Ureter (tissue), 1 donor: ENCODE results near the gene THSD4. TPM values are rescaled to one million over a fixed set of nuclear protein-coding genes. Genes with fewer than 3 reads are reported as not detected.

Experiments
- DNase-seq: peaks from one replicate; pipeline ENCODE4 v3.0.0-alpha.2; 2020; ENCODE audit warnings: low spot score
- total RNA-seq: library from RNA; stranded (reverse); gene quantifications from one replicate; pipeline ENCODE4 v1.2.4, GENCODE V29; 2023
- donor health status: DM: yes; HTN: yes; CAD: no.

THSD4 gene
- total RNA-seq, 1 donor from 2014 or later: 57.9 TPM

DNA sequence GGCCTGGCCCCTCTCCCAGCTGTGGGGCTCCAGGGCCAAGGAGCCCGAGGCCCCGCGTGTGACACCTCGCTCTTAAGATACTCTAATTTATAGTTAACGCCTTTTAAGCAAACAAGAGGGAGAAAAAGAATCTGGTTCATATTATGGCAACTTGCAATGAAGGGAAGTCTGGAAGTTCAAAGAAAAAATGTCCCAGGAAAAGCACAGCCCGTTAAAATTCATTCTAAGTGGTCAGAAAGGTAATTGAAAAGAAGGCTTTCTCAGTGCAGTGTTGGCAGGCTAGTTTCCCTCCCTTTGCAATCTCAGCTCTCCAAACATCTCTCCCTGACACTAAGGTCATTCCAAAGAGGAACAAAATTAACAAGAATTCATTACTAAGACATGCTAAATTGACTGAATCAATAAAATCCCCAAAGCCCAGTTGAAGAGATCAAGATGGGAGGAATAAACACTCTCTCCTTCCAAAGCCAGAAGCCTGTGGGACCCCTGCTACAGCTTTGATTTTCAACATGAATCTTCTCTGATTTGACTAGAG lies 339.3 kb downstream of the THSD4 start:
- no peak for DNase-seq

DNA sequence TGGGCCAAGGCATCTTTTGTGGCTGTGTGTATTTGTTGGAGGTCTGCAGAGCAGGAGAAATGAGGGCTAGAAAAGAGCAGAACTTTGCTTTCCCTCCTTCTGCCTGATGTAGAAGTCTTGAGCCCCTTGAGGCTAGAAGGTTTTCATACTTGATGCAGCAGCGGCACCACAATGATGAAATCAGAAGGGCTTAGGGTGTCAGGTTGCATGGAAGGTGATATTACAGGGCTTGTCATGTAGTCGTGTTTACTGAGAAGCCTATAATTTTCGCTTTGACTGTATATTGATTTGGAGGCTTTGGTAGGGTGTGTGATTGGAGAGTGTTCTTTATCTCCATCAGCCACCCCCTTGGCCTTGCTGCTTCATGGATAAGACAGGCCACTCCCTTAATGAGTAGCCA lies 339.8 kb downstream of the THSD4 start:
- DNase-seq: no peak

DNA sequence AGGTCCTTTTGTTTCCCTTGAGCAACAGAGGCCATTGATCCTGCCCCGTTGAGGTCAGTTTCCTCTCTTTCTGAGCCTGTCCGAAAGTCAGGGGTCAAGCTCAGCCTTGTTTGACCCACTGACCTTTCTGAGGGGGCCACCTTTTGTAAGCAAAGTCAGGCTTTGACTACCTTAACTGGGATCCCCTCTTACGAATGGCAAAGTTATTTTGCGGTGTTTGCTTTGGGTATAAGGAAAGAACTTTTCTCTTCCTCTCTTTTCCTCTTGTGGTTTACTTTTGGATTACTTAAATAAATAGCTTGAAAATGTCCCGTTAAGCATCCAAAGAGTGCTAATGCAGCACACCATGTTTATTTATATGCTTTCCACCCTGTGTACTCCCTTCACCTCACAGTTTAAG lies 340.6 kb downstream of the THSD4 start:
- DNase-seq: no peak

DNA sequence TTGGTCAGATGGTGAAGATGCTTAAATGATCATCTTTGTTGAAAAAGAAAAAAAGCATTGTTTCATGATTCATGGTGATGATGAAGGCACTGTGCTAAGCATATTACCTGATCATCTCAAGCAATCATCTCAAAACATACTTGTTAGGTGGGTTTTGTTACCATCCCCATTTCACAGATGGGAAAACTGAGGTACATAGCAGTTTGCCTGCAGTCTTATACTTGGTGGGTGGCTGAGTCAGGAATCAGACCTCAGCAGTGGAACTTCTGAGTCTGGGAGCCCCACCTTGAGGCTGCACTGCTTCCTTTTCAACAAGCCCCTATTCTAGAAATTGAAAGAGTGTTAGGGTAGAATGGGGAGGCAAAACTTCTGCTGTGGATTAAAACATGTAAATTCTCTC lies 341.1 kb downstream of the THSD4 start:
- no peak for DNase-seq

DNA sequence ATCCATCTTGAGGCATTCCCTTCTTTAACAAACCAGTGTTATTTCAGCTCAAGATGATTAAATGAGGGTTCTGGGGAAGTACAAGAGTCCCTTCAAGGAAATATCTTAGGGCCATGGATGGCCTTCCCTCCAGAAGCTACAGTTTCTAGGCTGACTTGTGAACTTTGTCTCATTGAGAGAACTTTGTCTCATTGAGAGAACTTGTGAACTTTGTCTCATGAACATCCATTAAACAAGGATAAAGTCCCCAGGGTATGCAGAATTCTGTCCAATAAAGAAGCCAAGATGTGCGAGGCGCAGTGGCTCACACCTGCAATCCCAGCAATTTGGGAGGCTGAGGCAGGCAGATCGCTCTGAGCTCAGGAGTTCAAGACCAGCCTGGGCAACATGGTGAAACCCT lies 341.5 kb downstream of the THSD4 start:
- no peak for DNase-seq

DNA sequence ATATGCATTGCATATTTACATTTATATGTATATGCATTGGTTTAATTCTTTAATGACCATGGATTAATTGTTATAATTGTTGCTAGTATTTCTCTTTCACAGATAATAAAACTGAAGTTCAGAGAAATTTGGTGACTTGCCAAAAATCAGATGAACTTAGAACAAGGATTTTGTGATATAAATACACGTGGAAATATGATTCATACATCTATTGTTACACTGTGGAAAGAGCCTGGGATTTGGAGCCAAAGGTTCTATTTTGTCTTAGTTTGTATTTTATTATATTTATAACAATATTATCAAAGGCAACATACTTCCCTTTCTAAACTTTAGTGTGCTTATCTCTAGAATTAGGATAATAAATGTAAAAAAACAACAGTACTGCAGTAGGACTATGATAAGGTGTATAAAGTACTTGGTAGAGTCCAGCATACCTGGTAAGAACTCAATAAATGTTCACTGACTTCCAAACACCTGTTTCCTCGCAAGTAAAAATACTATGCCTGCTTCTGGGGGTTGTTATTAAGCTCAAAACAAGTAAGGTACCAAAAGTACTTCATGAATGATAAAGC lies 342.9 kb downstream of the THSD4 start:
- DNase-seq: no peak

DNA sequence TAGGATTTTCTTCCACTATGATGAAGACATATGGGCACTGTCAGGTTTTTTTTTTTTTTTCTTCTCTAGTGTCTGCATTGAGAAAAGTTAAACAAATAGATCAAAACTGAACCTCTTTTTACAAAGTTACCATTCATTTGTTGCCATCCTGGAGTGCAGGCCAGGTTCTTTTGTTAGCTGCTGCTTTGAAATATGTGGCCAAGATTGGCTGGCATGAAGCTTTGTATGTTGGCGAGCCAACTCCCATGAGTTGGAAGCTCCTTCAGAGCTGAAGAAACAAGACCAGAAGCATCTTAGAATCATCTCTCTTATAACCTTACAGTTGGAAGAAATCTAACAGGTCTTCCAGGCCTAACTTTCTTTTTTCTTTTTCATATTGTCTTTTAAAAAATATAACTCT lies 346.5 kb downstream of the THSD4 start:
- DNase-seq: no peak

DNA sequence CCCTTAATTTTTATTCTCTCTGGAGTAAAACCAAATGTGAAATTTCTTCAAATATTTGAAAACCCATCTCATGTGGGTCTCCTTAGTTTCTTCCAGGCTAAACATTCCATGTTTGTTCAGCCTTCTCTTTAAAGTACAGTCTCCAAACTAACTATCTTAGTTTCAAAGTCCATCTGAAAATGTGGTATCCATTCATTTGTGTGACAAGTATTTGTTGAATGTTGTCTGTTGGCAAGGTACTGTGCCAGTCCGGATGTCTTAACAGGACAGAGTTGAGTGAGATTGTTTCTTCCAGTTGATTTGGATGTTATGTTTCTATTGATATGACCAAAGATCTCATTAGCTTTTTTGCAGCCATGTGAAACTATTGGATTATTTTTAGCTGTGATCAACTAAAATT lies 347.4 kb downstream of the THSD4 start:
- DNase-seq: no peak

DNA sequence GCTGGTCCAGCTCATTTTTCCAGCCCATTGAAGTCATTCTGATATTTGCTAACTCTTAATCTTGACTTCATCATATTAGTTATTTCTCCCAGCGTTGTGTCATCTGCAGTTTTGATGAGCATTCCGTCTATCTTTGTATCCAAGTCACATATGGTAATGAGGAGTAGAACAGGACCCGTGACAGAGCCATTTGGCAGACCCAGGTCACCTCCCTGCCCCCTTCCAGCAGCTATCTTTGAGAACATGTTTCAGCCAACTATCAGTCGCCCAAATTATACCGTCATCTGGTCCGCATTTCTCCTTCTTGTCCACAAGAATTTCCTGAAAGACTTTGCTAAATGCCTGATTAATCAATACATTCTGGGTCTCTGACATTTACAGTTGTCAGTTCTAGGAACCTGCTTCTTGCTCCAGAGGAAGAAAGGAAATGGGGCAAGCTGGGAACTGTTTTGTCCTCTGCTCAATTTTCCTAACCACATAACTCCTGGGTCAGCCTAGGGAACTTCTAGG lies 347.9 kb downstream of the THSD4 start:
- no peak for DNase-seq

DNA sequence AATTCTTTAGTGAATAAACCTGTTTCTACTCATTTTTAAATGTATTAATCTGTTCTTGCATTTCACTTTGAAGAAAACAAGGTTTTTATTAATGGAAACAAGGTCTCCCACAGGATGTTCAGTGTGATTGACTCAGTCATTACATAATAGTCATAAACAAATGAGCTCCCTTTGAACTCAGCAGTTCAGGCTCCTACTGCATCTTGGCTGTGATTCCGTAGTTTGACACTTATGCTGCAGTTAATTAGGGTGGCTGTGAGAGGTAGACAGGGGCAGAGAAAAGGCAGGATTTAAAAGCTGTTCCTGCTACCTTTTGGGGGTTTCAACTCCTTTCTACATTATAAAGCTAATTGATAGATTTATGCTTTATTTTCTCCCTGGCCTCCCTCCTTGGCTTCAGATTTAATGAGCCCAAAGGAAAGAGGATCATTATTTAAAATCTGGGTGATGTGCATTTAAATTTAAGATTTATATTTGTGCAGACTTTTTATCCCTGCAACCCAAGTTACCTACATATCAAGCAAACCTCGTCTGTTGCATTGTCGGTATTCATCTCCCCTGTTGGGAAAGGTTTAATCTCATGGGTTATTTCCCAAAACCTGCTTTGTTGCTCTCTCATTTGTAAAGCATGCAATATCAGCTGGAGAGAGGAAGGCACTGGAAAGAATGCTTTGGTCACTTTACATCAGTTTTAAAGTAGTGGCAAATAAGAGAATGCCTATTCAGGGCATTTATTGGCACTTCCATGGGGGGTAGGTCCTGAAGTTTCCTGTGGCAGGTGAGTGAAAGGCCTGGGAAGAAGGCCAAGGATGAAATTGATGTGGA lies 350.1 kb downstream of the THSD4 start:
- no peak for DNase-seq

DNA sequence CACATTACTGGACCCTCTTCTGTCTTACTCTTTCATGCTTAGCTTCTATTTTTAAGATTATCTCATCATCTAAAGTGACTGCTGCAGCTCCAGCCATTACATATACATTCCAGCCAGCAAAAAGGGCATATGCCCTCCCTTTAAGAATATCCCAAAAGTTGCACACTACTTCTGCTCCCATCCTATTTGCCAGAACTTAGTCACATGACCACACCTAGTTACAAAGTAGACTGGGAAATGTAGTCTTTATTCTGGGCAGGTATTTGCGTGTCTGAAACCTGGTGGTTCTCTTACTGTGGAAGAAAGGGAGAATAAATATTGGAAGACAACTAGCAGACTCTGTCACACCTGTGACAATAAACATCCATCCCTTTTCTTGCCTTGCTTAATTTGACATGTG lies 353.4 kb downstream of the THSD4 start:
- DNase-seq: no peak

DNA sequence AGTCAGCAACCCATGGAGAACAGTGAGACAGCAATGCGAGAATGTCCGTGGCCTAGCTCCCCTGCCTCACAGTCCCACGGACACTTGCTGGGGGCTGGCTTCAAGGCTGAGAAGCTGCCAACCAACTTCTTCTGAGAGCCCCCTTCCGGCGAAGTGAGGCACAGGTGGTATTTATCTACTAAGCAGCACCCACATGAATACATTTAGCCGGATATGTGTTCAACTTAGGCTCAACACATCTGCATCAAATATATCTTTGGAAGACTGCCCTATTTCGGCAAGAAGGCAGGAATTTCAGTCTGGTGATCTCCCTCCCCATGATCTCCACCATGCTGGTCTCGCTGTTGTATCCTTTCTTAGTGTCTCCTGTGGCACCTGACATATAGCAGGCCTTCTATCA lies 354.1 kb downstream of the THSD4 start:
- no peak for DNase-seq

DNA sequence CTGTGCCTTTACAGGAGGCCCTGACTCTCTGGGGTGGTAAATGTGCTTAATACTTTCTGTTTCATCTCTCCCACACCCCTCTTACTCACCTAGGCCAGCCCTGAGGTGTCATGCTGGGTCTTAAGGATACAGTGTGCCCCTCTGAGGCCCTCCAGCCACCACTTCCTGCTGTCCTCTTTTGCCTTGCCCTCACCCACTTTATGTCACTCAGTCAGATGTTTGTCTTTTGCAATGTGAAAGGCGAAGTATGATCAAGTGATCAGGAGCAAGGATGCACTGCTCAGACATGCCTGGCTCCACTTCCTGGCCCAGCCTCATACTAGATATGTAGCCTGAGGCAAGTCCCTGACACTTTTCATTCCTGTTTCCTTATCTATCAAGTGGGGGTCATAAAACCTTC lies 356.1 kb downstream of the THSD4 start:
- peak; percentile 63 for DNase-seq

DNA sequence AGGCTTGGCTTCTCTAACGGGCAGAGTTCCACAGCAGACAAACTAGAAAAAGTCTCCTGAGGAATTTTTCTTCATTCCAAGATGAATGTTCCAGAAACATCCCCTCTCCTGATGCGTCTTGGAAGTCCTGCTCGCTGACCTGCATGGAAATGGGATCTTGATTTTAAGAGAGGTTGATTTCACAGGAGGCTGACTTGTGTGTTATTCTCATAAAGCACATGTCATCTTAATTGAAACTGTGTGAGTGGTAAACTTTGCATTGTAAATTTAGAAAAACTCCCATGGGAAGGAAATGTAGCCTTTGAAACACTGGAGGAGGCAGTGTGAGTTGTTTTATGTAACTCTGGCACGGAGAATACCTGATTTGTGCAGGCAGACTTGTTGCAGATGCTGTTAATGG lies 357.3 kb downstream of the THSD4 start:
- no peak for DNase-seq

DNA sequence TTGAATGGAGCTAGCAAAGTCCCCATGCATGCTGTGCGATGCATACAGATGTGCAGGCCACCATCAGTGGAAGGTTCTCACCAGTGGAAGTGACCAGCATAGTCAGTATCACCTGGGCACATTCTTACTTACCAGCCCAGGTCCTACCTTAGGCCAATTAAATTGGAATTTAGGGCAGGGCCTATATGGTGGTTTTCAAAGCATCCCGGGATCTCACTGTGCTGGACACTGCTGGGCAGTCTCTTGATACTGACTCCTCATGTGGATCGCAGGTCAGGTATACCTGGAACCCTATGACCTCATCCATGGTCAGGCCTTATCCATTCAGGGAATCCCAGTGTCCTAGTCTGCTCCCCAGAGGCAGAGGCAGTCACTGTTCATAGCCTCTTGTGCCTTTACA lies 358.5 kb downstream of the THSD4 start:
- DNase-seq: no peak

DNA sequence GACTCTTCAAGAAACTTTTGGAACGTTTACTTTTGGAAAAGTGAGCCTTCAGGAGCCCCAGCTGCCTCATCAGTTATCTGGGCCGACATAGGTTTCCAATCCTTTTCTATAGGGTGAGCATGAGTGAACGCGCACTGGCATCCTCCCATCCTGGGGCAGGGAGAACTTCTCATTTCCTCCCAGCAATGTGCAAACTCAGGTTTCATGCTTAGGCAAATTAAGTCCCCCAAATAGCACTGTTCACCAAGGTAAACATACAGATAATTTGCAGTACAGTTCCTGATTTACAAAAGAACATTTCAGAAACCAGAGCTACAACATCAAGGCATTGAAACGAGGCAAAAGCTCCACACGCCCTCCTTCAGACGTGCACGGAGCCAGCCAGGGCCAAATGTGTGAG lies 361.6 kb downstream of the THSD4 start:
- no peak for DNase-seq

DNA sequence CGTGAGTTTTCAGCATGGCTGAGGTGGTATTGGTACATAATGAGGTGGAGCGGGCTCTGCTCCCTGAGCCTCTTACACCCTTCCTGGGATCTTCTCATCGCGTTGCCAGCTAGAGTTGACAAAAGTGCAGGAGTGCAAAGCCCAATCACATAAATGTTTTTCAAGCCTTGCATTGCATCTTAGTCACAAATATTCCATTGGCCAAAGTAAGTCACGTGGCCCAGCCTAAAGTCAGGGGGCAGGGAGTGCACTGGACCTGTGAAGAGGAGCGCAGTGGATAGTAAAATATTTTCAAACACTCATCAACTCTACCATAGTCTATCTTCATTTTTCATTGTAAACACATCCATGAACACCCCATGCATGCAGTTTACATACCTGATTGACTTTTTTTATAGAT lies 365.3 kb downstream of the THSD4 start:
- no peak for DNase-seq

DNA sequence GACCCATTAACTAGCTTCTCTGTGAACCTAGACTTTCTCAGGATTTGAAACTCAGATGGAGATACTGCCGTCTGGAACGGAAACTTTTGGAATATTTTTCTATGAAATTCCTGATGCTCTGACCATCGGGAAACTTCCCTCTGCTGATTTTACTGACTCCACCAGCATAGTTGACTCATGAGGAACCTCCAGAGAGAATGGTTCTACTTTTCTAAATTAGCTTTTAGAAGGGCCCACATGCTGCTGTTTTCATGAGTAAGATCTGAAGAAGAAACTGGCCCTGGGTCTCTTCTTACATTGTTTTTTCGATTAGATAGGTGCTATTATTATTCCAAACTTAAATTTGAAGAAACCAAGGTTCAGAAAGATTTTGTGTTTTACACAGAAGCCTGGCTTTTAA lies 368.8 kb downstream of the THSD4 start:
- no peak for DNase-seq

DNA sequence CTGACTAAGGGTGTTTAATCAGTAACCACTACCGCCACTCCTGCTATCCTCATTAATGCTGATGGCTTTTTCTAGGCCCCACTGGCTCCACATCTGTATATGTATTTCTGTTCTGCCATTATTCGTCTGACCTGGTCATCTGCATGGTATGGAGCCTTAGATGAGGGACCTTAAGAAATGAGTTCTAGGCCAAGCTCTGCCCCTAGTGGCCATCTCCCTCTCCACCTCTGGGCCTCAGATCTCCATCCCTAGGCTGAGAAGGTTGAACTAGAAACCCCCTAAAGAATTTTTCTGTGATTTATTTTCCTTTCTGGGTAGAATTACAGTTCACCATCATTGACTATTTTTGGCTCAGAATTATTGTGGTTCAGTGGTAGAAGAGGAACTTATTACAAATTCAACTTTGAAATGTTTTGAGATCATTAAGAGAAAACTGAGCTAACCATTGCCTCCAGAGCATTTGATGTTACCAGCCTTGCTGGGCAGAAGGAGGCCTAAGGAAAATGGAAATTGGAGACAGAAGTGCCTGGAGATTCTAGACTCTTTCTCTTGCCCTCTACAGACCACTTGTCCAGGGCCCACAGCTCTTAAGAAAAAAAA lies 369.9 kb downstream of the THSD4 start:
- DNase-seq: no peak

DNA sequence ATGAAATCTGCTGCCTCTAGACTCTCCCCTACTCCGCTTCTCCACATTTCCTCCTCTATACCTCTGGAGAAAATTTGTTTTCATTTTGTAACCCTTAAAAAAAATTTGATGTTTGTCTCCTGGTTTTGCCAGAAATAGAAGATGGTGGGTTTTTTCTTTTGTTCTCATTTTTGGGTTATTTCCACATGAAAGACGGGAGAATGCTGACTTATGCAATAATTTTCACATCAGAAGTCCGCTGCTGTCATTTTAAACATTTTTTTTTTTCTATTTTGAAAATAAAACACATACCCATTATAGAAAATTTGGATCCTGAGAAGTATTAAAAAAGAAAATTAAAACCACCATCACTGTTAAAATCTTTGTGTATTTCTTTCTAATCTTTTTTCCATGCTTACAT lies 374.3 kb downstream of the THSD4 start:
- DNase-seq: no peak

DNA sequence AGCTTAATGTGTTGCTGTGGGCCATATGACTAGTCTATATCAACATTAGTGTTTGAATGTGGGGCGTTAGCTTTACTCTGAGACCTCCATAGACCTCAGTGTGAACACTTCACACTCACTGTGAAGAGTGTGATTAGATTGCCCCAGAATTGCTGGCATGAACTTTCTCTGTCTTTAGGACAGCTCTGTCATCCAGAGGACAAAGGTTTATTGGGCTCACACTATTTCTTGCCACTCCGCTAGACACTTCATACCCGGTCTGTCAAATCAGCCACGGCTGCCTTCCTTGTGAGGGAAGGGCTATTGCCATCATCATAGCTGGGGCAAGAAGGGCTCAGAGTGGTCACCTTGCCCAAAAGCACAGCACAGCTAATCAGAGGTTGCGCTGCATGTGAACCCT lies 378.3 kb downstream of the THSD4 start:
- no peak for DNase-seq

DNA sequence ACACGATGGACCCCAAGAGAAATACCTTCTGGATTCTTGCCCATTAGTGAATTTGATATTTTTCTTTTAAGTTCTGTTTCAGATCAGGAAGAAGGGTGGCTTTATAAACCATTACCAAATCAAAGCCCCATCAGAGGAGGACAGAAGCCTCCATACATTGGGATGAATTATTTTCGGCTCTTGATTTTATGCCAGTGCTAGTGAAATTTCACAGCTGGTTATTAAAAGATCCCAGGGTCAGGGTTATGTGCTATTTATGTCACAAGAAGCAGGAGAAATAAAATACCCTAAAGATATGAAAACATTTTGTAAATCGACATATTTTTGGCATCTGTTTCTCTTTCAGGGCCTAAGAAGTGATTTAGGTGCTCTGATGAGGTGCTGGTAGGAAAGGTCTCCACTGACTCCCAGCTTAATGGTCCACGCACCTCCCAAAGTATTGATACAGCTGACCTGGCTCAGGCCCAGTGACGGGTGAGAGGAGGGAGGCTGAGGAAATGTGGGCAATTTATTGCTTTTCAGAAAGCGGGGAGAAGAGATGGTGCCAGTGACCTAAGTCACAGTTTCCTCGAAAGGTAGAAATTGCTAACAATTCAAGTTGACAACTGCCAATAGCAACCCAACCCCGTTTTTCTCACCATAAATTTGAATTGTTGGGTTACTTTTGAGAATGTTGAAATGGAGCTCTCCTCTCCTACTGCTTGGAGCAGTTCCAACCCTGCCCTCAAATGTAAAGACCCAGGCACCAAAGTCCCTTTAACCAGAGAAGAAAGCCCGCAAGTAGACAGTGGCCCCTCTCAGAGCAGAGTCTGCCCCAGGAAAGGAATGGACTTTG lies 379.5 kb downstream of the THSD4 start:
- no peak for DNase-seq
